Measurements from ENCODE around the gene APEX2.
"Not testable (repeated sequence)": the region's sequence is repeated elsewhere in the genome, so short reads cannot be mapped to it uniquely, and the experiment has no call there.

APEX2 gene

DNA sequence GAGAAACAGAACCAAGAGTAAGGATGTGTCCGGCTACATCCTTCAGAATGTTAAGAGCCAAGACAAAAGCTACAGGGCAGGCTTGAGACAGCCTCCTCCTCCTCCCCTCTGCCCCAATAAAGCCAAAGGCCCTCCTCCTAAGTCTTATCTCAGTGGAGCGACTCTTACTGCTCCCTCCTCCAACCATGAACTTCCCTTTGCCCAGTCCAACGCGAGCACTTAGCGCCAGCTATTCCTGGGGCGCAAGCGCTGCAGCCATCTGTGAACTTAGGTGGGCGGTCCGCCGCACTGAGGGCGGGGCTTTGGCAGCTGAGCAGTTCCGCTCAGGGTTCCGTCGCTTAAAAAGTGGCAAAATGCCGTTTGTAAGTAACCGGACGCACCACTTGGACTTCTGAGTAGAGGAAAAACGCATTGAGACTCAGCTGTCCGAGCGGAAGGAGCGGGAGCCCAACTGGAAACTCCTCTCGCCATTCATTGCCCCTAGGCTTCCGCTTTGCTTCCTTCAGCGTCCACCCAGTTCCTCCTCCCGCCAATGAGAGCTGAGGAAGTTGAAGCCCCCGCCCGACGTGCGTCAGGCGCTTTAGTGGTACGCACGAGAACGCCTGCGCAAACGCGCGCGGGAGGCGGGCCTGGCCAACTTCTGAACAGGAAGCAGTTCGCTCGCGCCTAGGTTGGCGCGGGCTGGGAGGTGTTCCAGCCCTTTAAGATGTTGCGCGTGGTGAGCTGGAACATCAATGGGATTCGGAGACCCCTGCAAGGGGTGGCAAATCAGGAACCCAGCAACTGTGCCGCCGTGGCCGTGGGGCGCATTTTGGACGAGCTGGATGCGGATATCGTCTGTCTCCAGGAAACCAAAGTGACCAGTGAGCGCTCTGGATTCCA lies at the start of gene APEX2:
Gene APEX2 (plus strand): TSS at position 647 of the 882 bp plus-strand sequence. CDS start 60 bp downstream, at position 707.
- DNase-seq (ENCODE audit: low read depth), result peak; percentile 52

GRCh38 chrX:54950730-54951375 lies 49.3 kb upstream of the APEX2 start:
- DNase-seq (ENCODE audit: low read depth), result no peak

DNA sequence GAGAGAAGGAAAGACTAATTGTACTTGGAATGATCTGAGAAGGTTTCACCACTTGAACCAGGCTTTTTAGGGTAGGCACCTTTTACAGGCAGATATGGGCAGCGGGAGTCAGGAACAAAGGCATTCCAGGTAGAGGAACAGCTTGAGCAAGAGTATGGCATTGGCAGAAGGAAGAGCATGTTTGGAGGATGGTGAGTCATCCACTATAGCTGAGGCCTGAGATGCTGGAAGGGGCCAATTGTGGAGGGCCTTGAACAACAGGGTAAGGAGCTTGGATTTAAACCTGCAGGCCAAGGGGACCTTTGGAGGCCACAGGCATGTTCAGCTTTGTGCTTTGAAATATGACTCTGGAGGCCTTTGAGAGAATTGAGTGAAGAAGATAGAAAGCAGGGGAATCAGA lies 38.4 kb upstream of the APEX2 start:
- no peak for DNase-seq (ENCODE audit: low read depth)

DNA sequence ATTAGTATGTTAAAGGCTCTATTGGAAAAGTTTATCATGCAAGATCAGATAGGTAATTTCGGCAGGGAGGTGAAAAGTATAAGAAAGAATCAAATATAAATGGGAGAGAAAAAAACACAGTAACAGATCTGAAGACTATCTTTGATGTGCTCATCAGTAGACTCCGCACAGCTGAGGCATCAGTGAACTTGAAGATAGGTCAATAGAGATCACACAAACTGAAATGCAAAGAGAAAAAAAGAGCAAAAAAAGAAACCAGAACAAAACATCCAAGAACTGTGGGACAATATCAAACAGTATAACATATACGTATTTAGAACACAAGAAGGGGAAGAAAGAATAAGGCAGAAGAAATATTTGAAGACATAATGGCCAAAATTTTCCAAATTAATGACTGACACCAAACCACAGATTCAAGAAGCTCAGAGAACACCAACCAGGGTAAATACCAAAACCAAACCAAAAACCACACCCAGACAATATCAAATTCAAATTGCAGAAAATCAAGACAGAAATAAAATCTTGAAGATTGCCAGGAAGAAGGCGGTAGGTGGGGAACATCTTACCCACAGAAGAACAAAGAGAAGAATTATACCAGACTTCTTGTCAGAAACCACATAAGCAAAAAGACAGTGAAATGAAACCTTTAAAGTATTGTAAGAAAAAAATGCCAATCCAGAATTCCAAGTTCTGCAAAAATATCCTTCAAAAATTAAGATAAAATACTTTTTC lies 35.2 kb upstream of the APEX2 start:
- no peak for DNase-seq (ENCODE audit: low read depth)

GRCh38 chrX:54977387-54977786 lies 22.8 kb upstream of the APEX2 start:
- DNase-seq (ENCODE audit: low read depth), result no peak

DNA sequence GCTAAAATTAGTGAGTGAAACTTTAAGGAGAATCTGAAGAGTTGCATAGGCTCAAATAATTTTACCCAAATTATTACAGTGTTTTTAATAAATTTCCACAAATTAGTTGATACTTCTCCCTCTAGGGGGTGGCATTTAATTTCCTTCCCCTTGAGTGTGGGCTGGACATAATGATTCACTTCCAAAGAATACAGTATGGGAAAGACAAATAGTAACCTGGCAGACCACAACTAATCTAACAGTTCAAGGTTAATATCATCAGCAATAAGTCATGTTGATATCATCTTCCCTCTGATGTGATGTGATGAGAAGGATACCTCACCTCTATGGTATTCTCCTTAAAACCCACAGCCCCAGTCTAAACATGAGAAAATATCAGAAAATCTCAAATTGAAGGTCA lies 21.7 kb upstream of the APEX2 start:
- DNase-seq (ENCODE audit: low read depth), result no peak

- DNase-seq (ENCODE audit: low read depth), result no peak
These were observed 20.7 kb upstream of the APEX2 start for GRCh38 chrX:54979432-54979831.

GRCh38 chrX:54980334-54980733 lies 19.8 kb upstream of the APEX2 start:
- no peak for DNase-seq (ENCODE audit: low read depth)

DNA sequence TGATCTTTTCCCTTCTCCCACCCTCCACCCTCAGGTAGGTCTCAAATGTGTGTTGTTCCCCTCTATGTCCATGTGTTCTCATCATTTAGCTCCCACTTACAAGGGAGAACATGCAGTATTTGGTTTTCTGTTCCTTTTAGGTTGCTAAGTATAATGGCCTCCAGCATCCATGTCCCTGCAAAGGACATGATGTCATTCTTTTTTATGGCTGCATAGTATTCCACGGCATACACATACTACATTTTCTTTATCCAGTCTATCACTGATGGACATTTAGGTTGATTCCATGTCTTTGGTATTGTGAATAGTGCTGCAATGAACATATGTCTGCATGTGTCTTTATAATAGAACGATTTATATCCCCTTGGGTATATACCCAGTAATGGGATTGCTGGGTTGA lies 16.9 kb upstream of the APEX2 start:
- not testable (repeated sequence) for DNase-seq (ENCODE audit: low read depth)

GRCh38 chrX:54991706-54992105 lies 8.5 kb upstream of the APEX2 start:
- no peak for DNase-seq (ENCODE audit: low read depth)

DNA sequence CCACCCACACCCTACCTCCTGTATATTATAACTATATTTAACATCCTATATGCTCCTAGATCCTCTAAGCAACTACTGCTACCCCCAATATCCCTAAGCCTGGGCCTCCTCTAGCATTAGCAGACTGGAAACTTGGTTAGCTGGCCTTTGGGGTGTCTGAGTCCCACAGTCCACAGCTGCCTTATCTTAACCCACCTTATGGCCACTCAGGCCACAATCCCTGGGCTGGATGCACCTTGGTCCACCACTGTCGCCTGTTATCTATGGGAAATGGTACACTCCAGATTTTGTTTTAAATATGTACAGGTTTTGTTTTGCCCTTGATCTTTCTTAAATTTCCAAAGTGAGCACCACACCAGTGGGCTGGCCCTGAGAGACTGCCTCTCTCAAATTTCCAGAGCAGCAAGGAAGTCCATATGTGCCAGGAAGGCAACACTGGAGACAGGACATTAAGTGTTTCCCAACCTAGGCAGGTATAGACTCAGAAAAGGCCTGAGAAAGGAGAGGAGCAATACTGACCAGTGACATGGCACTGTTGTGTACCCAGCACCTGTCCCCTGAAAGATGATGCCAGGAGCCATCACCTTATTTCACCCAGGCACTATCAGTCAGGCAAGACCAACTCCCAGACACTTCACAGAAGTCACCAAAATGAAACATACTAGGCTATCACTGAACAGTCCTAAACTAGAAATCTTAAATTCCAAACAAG lies 7.1 kb upstream of the APEX2 start:
- DNase-seq (ENCODE audit: low read depth), result no peak

DNA sequence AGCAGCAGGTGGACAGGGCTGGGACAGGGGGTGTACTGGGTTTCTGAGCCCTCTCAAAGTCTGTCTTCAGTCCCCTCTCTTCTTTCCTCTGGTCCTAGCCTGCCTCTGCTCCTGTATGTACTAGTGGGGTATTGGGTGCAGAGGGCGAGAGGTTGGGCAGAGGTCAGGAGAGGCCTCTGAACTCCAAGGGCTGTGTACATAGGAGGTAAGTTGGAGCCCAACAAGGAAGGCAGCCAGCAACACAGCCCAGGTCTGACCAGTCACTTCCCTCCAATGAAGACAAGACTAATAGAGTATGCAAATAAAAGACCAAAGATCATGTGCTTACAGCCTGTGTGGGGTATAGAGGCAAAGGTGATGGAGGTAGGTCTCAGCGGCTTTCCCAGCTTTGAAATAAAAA lies 6.1 kb upstream of the APEX2 start, which contains the start of gene PFKFB1:
Gene PFKFB1 (minus strand): TSS at position 90 of the 400 bp plus-strand sequence. CDS start 181 bp downstream, outside the sequence.
- no peak for DNase-seq (ENCODE audit: low read depth)

DNA sequence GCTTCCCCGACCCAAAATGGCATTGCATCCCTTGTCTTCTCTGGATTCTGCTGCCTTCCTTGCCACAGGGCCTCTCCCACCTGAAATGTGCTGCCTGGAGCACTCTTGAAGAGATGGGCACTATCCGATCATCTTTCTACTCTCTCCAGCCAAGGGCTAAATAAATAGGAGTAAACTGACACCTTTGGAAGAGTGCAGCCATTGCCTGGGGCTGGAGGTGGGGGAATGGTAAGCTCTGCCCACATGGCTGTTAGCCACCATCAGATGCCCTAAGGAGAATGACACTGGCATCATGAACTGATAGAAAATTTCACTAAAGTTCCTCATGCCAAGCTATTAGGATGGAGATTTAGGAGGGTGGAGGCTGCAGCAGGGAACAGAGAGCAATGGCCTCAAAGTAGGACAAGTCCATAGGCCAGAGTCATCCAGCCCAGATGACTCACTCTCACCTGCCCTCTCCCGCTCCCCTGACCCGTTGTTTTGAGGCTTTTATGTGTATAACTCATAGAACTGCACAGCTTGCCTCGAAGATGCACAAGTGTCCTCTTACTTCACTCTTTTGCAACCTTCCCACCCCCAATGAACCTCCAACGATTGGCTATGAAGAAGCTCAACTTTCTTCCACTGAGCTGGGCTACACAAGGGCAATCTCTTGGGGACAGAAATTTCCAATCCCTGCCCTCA lies 5.4 kb upstream of the APEX2 start:
- no peak for DNase-seq (ENCODE audit: low read depth)

GRCh38 chrX:54995621-54996020 lies 4.5 kb upstream of the APEX2 start:
- no peak for DNase-seq (ENCODE audit: low read depth)

DNA sequence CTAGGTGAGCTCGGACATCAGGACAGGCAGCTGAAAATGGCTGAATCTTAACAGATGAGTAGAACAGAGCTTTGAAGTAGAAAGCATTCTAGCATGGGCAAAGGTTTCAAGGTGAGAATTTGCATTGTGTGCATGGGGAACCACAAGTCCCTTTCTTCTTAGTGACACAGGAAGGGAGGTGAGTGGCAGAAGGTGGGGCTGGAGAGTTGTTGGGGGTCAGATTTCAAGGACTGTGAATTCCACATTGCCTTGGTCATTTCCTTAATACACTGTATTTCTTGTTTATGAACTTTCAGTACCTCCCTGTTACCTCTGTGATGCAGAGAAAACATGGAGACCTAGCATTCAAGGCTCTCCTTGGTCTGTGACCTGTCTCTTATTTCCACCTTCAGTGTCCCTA lies 4.1 kb downstream of the APEX2 start:
- no peak for DNase-seq (ENCODE audit: low read depth)

DNA sequence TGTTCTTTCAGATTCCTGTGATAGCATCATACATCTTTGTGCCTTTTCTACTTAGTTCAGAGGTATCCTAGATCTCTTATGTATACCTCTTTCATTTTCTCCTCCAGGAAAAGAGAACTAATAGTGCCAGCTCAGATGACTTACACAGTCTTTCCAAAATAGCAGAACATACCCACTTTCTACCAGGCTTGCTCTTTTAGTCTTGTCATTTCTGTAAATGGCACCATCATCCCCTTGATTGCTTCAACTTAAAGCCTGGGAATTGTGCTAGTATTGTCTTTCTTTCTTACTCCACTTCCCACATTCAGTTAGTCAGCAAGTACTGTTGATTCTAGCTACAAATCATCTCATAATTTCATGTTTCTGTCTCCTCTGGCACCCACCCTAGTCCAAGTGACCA lies 5.1 kb downstream of the APEX2 start:
- DNase-seq (ENCODE audit: low read depth), result no peak

- DNase-seq (ENCODE audit: low read depth), result no peak
These were observed 6.9 kb downstream of the APEX2 start for GRCh38 chrX:55006827-55007621.

- DNase-seq (ENCODE audit: low read depth), result no peak
These were observed 7.5 kb downstream of the APEX2 start for GRCh38 chrX:55007656-55008055.

DNA sequence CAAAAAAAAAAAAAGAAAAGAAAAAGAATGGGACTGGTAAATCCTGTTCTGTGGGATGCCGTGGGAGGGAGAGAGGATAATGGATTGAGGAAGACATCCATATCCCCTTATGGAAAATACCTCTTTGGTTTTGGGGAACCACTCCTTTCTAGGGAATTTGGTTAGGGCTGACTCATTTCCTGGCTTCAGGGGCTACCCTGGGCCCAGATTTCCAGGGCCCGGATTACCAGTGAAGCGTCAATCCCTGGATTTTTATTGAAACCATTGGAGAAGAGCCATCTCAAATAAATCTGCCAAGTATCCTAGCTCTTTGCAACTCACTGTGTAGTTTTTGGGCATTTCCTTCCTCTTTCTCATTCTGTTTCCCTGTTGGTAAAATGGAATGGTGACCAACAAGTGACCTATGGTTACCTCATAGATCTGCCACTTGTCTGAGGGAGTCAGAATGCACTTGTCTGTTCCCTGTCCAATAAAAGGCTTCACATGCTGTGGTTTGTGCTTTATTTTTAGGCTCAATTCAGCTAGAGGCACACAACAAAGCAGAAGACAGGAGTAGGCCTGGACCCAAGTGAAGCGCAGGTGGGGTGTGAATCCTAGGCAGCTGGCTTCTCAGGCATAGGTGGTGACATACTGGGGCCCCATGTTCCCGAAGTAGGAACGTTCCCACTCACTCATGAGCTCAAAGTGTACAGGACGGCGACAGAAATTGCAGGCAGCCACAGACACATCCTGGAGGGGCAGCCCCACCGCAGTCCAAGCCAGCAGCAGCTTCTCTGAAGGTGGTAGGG lies 8.6 kb downstream of the APEX2 start:
- no peak for DNase-seq (ENCODE audit: low read depth)

- no peak for DNase-seq (ENCODE audit: low read depth)
These were observed 11.1 kb downstream of the APEX2 start for GRCh38 chrX:55011294-55011693.
